OCI-M2 (cell line): Measurements from ENCODE around the gene MMP3.
"Not testable (repeated sequence)": the region's sequence is repeated elsewhere in the genome, so short reads cannot be mapped to it uniquely, and the experiment has no call there.

ENCODE experiments used
- DNase-seq: peaks from one replicate; lab custom pipeline; 2025; ENCODE audit not compliant: unreplicated experiment; lab: John Stamatoyannopoulos, UW

The MMP3 gene

DNA sequence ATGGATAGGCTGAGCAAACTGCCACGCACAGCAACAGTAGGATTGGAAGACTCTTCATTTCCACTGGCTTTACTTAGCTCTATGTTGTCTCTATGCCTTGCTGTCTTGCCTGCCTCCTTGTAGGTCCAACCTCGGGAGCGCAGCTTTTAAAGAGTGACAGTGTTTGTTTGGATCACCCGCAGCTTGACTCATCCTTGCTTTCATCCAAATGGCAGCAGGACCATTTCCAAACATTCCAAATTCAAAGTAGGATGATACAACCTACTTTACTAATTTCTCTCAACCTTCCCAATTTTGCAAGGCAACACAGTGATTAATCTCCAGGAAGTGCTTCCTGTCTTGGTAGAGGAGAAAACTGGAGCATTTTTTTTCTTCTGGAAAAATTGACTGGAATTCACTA, at the start of gene MMP3:
Gene MMP3 (minus strand): TSS at position 121 of the 400 bp plus-strand sequence. CDS start 63 bp downstream, at position 58.
- DNase-seq, result no peak

DNA sequence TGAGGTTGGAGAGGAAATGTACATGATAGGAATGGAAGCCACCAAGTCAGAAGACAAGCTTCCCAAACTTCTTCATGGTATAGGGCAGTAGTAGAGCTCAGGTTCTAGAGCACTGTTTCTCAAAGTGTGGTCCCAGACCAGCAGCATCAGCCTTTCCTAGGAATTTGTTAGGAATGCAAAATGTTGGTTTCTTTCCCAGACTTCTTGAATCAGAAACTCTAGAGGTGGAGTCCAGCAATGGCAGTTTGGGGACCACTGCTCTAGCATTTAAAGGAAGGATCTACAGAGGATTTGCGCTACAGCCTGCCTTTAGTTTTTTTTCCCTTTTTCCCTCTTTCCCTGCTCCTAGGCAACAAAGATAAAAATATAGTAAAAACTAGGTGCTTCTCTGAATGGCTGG, 48.3 kb upstream of the MMP3 start:
- no peak for DNase-seq

DNA sequence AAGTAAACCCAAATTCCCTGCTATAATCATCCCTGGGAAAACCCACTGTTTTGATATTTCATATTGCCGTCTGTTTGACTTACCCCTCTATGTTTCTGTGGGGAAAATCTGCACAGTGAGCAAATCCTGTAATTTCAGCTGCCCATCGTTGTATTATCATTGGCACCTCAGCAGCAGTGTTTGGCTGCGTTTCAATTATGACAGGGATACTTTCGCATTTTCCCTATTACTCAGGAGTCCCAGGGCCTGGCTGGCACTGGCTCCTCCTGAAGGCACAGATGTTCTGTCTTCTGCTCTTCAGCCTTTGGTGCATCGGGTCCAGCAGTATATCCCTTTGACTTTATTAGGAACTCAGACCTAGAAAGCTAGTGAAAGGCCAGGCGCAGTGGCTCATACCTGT, 43.6 kb upstream of the MMP3 start:
- DNase-seq, result no peak

DNA sequence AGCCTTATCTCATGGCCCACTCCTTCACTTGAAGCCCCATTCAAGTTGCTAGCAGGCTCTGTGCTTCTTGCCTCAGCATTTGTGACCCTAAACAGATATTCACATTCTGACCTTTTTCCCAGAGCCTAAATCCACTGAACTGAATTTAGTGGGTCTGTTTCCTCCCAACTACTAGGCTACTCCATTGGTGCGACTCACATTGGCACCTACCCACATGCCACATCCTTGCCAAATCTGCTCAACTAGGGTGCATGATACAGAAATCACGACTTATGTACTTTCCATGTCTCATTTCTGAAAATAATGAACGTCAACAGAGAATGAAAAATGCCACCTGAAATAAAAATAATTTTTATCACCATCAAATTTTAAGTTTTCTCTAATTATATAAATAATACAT, 39.7 kb upstream of the MMP3 start:
- no peak for DNase-seq

DNA sequence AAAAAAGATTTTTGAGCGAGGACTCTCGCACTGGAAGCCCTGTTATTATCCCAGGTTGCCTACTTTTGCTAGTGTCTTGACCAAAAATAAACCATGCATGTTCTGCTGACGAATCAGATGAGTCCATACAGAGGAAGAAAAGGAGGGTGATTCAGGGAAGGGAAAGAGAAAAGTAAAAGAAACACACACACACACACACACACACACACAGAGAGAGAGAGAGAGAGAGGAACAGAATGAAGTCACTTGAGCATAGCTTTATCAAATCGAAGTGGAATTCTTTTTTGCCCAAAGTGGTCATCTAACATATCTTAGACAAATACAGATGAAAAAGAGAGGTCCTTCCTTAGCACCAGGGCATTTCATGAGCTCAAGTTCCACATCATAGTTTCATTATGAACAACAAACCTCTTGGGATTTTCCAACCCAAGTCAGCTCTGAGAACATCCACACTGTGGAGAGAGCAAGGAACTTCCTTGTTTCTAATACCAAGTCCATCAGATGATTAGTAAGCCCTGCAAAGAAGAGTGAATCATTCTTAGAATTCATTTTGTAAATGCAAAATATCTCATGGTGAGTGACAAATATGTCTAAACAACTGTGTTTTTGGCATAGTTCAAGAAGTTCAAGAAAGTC, 39.1 kb upstream of the MMP3 start:
- DNase-seq, result no peak

DNA sequence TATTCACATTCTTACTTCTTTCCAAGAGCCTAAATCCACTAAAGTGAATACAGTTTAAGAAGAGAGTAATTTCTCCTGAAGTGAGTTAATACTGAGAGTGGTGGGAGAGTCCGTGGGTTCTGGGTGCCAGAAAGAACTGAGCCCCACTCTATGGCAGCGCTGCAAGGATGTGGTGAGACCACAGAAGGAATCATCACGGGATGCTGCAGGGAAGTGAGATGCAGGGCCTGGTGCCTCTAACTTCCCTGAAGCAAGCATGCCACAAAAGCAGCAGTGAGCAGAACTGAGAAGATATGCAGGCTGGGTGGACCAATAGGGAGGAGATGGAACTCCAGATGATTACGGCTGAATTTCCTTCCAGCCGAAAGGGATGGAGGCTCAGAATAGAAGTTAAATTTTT, 36.4 kb upstream of the MMP3 start:
- no peak for DNase-seq

DNA sequence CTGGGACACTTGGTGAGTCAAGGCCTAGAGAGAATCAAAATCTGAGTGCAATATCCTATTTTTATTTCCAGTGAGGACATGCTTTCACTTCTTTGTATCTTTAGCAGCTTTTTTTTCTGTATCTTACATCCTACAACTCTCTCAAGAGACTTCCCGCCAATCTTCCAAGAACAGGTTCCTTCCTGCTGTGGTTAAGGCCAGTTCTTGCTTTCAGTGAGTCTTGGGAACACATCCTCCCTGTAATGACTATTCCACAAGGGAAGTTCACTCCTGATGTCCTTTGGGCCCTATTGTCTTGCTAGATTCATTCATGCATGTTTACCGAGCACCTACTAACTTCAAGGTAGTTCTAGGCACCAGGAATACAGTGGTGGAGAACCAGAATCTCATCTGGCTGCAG, 35.2 kb upstream of the MMP3 start:
- DNase-seq, result no peak

DNA sequence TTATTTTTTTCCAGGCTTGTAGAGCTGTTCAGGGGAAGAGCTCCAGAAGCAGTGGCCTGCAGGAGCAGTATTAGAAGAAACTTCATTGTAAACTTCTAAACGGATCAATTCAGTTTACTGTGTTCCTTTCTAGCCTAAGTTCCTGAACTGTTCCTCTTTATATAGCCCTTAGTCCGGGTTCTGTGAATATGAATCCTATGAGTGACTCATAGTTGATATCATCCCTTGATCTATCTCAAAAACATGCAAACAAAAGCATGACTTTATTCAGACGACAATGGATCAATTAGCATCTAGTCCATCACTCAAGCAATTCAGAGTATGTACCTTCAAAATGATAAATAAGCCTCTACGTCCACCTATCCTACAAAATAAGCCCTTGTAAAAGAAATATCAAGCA, 31.4 kb upstream of the MMP3 start, which contains the start of gene MMP12:
Gene MMP12 (minus strand): TSS at position 131 of the 400 bp plus-strand sequence. CDS start 45 bp downstream, at position 86.
- DNase-seq, result no peak

DNA sequence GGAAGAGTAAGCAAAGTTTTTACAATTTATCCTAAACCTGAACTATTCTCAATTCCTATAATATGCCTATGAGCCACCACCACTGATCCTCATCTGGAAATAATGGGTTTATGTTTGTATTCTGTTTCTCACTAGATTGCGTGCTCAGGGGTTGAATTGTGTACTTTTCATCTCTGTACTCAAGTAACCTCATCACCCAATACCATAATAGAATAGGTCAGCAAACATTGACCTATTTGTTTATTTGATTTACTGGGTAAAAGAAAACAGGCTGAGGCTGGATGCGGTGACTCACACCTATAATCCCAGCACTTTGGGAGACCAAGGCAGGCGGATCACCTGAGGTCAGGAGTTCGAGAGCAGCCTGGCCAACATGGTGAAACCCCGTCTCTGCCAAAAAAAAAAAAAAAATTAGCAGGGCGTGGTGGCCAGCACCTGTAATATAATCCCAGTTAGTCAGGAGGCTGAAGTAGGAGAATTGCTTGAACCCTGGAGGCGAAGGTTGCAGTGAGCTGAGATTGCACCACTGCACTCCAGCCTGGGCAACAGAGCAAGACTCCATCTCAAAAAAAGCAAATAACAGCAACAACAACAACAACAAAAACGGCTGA, 26.1 kb upstream of the MMP3 start:
- DNase-seq, result not testable (repeated sequence)

DNA sequence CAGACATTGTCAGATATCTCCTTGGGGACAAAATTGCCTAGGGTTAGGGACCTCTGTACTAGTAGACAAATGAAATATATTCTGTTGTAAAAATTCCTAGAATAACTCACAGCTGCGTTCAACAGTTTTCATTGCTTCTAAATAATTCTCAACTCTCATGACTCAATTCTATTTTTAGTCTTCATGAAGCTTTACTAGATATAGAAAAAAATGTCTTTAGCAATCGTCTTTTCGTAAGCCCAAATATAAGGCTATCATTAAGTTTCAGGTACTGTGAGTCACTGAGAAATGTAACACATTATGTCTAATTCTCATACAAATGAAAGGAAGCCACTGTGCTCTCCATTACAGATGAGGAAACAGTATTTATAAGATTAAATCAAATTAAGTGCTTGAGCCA, 24.9 kb upstream of the MMP3 start:
- no peak for DNase-seq

DNA sequence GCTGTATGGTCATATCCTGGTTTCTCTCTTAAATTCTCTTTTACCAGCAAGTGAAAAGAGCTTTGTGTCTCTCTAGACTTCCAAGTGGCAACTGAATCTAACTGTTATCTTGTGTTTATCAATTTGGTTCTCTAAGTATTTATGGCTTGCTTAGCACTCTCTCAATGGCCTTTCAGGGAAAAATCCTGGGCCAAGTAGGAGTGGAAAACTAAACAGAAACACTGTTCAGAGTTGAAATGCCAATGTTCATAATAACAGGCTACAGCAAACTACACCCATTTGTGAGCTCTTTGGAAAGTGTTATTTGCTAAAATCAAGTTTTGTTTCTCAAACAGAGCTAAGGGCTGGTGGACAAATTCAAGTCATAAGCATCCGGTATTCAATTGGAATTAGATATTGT, 21.3 kb upstream of the MMP3 start:
- DNase-seq, result no peak

DNA sequence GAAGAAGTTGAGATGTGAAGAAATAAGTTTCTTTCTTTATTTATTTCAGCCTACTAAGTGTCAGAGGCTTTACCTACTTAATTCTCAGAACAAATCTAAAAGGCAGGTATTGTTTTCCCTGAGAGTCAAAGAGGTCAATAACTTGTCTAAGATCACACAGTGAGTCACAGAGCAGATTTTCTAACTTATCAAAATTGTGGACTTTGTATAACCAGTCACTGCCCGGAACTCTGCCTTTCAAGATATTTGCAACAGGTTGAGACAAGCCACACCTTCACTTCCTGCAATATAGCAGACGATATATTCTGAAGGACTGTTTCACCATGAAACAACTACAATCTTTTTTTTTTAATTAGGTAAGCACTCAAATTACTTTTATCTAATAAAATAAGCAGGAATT, 10.5 kb upstream of the MMP3 start:
- no peak for DNase-seq

DNA sequence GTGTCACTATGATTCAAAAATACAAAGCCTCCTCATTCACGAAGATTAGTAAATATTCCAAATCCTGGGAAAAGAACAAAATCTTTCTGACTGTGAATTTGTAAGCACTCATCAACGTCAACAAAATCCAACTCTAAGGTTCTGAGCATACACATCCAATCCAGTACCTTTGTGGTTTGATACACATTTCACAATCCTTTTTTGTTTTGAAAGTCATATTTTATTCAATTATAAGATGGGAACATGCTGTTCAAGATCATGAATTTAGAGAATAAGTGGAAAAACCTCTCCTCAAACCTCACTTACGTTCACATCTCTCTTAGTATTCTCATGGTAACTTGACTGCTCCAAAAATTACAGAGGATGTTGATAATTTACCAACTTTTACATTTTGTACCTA, 9.6 kb upstream of the MMP3 start:
- DNase-seq, result no peak

DNA sequence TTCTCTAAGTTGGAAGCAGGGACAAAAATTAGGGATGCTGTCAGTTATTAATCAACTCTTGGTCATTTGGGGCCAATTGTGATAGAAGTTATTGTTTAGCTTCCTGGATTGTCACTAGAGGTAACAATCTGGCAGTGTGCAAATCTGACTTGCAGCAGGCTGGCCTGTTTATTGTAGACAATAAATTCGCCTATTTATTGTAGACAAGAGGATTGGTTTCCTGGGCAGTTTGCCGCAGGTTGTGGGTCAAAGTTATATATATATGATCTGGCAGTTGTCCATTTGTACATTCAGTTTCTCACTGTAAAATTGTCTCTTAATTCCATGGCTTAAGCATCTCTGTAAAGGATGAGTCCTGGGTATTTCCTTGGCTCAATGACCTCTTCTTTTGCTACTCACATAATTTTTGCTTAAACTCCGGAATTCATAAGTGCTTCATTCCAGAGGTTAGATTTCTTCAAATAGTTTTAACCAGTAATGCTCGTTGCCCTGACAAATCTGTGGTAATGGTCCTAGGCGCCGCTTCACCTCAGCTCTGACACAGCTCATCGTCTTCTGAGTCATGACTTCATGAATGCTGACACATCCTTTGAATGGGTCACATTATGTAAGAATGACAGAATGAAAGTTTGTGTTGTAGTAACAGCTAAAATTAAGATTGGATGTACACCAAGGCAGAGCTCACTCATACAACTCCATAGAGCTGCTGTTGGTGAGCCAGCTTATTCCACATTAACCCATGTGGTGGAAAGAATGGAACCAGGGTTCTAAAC, 7.8 kb upstream of the MMP3 start:
- no peak for DNase-seq

DNA sequence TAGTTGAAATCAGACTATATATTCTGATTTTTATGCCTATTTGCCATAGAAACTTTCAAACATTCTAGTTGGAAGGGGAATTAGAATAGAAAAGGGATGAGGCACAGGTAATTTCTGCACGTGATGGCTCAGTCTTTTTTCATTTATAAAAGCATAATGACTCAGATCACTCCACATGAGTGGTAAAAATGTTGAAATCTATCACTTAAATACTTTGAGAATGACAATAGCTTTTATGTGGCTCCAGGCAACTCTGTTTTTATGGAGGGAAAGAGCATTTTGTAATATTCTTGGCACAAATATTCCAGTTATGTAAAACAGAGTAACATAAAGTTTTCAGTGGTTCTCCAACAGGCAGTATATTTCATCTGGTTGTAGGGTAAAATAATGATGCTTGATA, 5.9 kb upstream of the MMP3 start:
- DNase-seq, result no peak

DNA sequence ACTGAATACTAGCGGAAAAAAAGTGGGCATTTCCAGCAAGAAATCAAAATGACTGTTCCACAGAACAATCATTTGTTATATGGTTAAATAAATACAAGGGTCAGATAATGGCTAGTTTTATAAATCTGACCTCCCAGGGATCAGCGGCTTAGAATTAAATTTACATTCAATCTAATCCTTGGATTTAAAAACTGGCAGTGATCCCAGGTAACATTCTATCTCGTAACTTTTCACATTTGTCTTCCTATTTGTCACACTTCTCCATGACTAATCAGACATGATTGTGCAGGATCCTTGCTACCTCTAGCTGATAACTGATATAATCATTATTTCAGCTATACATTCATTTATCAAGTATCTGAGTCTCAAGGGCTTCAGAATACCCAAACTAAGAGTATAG, 2.9 kb upstream of the MMP3 start:
- DNase-seq, result no peak

DNA sequence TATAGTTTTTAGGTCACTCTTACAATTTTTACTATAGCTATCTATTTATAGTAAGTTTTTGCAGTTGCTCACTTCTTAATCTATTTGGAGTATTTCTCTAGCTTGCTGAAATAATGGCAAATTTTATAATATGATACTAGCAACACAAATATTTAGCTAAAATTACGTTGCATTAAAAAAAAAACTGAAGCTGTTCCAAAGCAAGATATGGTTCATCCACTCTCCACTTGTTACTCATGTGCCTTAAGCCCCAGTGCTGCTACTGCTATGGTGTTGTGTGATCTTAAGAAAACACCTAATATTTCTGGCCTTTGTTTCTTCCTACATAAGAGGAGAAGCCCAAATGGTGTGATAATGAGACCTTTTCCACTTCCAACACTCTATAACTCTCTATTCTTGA, 479 bp downstream of the MMP3 start:
- no peak for DNase-seq

DNA sequence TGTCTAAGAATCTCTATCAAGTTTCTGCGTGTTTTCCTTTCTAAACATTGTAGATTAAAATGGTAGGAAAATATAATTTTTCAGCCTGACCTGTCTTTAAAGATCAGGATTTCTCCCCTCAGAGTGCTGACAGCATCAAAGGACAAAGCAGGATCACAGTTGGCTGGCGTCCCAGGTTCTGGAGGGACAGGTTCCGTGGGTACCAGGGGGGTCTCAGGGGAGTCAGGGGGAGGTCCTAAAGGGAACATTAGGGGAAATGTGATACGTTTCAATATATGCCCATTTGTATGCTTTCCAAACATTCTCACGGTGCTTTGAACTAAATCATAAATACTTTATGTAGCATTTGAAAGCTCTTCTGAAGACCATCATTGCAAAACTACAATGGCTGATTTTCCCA, 3.4 kb downstream of the MMP3 start:
- no peak for DNase-seq

DNA sequence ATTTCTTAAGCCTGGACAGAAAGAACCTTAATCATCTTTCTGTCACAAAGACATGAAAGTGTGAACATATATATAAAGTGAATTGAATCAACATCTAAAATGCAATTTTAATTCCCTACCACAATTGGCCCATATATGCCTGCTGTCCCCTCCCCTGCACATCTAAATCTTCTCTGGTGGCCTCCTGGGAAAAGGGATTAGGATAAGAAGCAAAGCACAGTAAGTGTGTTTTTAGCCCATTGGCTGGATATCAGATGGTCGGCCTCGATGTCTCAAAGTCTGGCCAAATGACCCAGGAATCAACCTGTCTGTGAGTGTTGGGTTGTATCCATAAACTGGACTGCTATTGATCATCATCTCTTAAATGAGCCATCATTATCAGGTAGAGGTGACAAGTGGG, 5.8 kb downstream of the MMP3 start:
- no peak for DNase-seq

DNA sequence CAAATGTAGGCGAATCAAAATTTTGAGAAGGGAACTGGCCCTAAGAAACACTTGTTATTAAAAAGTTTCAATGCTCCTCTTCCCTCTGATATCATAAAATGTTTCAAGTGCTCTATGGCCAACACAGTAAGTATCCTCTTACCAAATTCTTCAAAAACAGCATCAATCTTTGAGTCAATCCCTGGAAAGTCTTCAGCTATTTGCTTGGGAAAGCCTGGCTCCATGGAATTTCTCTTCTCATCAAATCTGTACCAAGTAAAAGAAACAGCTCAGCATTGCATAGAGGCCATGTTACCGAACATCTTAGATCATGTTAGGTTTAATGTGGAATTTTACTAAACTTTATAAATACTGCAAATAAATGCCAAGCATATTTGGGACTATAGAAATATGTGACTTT, 6.3 kb downstream of the MMP3 start:
- DNase-seq, result no peak

DNA sequence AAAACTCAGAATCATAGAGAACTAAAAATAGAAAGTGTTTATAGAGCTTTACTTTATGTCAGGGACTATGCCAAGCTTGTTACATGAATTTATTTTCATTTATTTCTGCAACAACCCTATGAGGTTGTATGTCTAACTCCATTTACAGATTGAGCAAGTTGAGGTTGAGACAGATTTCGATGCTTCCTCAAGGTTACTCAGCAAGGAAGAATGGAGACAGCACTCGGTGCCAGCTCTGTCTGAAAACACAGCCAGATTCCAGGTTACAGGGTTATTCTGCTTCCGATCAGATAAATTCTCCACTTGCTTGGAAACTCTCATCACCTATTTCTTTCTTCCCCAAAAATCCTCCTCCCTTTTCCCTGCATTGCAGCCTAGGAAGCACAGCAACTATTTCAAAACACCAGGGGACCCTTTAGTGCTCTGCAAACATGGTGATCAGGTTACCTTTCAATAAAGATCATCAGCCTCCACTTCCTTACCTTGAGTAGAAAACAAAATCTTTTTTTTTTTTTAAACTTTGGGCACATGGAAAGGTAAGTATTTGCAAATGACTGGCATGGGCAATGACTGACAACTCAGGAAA, 7.0 kb downstream of the MMP3 start:
- DNase-seq, result no peak

DNA sequence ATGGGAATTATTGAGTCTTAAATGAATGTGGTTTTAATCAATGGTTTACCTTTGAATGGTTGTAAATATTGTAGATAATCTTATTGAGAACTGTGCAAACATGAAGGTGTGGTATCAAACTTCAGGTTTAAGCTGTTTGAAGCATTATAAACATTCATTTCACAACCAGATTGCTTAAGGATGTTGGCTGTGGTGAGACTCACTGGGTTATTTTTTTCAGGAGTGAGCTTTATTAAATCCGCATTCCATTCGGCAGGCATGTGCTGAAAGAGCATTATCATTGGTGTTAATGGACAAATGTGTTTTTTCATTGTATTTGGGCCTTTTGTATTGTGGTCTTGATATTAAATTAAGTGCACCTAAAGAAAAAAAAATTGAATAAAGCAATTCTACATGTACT, 9.7 kb downstream of the MMP3 start:
- DNase-seq, result no peak
